MM.1S (cell line): ENCODE data around the gene TMEM81.

Experiments
- DNase-seq: peaks from one replicate; pipeline ENCODE4 v3.0.0-alpha.2; 2015
- H2AFZ ChIP-seq: fragments of 300-600 bp; sonication (generic); 2 replicates; pipeline ENCODE4 v1.6.0; 2016; ENCODE audit warnings: antibody characterized with exemption, low read length
- H3F3A ChIP-seq: fragments of 300-600 bp; sonication (generic); 2 replicates; pipeline ENCODE4 v1.6.1; 2016; ENCODE audit warnings: mild to moderate bottlenecking, antibody characterized with exemption, low read length, moderate library complexity, mixed read lengths; ENCODE audit not compliant: insufficient read depth
- H3K27ac ChIP-seq: fragments of 300-600 bp; sonication (generic); 2 replicates; pipeline ENCODE4 v1.5.1; 2016; ENCODE audit warnings: mild to moderate bottlenecking, low read length
- H3K27me3 ChIP-seq: fragments of 300-600 bp; sonication (generic); replicated peaks from 2 replicates; pipeline ENCODE4 v1.6.0; 2016; ENCODE audit warnings: low read length; ENCODE audit not compliant: insufficient read depth
- H3K36me3 ChIP-seq: fragments of 300-600 bp; sonication (generic); replicated peaks from 2 replicates; pipeline ENCODE4 v1.6.1; 2016; ENCODE audit warnings: mild to moderate bottlenecking, low read length, mixed read lengths; ENCODE audit not compliant: insufficient read depth
- H3K4me1 ChIP-seq: fragments of 300-600 bp; sonication (generic); 2 replicates; pipeline ENCODE4 v1.6.1; 2016; ENCODE audit warnings: low read length, mixed read lengths
- H3K4me2 ChIP-seq: fragments of 300-600 bp; sonication (generic); 2 replicates; pipeline ENCODE4 v1.6.0; 2016; ENCODE audit warnings: low read depth, low read length
- H3K4me3 ChIP-seq: fragments of 300-600 bp; sonication (generic); 2 replicates; pipeline ENCODE4 v1.5.1; 2016; ENCODE audit warnings: low read length, mixed read lengths
- H3K79me2 ChIP-seq: fragments of 300-600 bp; sonication (generic); 2 replicates; pipeline ENCODE4 v1.6.1; 2016; ENCODE audit warnings: mixed run types, low read length, mixed read lengths
- H3K9ac ChIP-seq: fragments of 300-600 bp; sonication (generic); 2 replicates; pipeline ENCODE4 v1.6.1; 2016; ENCODE audit warnings: low read length, mixed read lengths
- H3K9me2 ChIP-seq: fragments of 300-600 bp; sonication (generic); replicated peaks from 2 replicates; pipeline ENCODE4 v1.6.1; 2016; ENCODE audit warnings: mild to moderate bottlenecking, low read length, mixed read lengths; ENCODE audit not compliant: insufficient read depth
- H3K9me3 ChIP-seq: fragments of 300-600 bp; sonication (generic); replicated peaks from 2 replicates; pipeline ENCODE4 v1.6.1; 2016; ENCODE audit warnings: mild to moderate bottlenecking, low read length, mixed read lengths; ENCODE audit not compliant: insufficient read depth
- H4K20me1 ChIP-seq: fragments of 300-600 bp; sonication (generic); 2 replicates; pipeline ENCODE4 v1.6.1; 2016; ENCODE audit warnings: mild to moderate bottlenecking, low read length, moderate library complexity, mixed read lengths; ENCODE audit not compliant: insufficient read depth
- EZH2 ChIP-seq: fragments of 300-600 bp; sonication (generic); optimal IDR thresholded peaks from 2 replicates; pipeline ENCODE3; 2017; ENCODE audit warnings: low read depth, mild to moderate bottlenecking, antibody characterized with exemption, low read length, mixed read lengths
- EZH2phosphoT487 ChIP-seq: fragments of 300-600 bp; sonication (generic); IDR thresholded peaks from 2 replicates; pipeline ENCODE4 v1.6.1; 2018; ENCODE audit warnings: antibody characterized with exemption, low read length
- TF ChIP-seq, protein P1 (sequence below): fragments of 300-600 bp; sonication (generic); IDR thresholded peaks from 2 replicates; pipeline ENCODE4 v1.5.1; 2016; ENCODE audit warnings: antibody characterized with exemption, low read length, mixed read lengths

Gene TMEM81

DNA sequence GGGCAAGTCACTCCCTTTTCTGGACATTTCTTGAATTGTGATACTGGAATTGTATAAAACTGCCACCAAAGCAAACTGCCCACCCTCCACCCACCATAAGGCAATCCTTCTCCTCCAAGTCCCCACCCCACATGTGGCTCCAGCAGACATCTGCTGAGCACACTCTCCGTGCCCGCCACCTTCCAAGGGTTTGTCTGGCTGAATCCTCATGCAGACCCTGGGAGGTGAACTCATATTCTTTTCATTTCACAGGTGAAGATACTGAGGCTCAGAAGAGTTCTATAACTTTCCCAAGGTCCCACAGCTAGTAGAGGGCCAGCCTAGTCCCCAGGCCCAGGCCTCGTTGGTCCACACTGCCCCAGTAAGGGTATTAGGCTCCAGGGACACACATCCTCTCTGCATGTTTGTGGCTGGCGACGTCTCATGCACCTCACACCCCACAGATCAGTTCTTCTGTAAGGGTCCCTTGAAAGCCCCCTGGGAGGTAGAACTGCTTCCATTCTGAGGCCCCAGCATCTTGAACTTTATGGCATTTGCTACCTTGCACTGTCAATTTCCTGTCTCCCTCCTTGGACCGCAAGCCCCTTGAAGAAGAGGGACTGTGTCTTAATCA is 27.2 kb downstream of the TMEM81 start:
- DNase-seq = no peak
- peaks cover 48% of the 10 kb centered on the region for H3K27me3 ChIP-seq
- H3F3A ChIP-seq = no peaks in the 10 kb centered on the region

DNA sequence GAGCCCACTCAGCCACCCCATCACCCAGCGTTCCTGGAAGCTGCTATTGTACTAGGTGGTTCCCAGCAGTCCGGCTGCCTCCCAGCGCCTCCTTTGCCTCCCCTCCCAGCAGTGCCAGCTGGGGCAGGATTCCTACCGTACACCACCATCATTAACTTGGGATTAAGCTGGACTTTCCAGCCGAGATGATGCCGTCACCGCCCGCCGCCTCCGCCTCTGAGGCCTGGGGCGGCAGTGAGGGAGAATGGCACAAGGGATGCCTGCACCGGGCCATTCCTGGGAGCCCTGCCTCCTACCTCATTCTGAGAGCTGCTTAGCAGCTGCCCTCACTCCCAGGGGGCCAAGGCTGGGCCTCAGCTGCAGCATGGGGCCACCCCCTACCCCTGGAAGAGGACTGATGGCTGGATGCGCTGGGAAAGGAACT is 28.1 kb downstream of the TMEM81 start:
- H3K4me3 ChIP-seq = no peak overlapping the region
- no peaks in the 10 kb centered on the region for H3K9me2 ChIP-seq
- no peak overlapping the region for H3K27ac ChIP-seq
- no peak overlapping the region for H3K4me2 ChIP-seq
- TF ChIP-seq, protein P1, sequence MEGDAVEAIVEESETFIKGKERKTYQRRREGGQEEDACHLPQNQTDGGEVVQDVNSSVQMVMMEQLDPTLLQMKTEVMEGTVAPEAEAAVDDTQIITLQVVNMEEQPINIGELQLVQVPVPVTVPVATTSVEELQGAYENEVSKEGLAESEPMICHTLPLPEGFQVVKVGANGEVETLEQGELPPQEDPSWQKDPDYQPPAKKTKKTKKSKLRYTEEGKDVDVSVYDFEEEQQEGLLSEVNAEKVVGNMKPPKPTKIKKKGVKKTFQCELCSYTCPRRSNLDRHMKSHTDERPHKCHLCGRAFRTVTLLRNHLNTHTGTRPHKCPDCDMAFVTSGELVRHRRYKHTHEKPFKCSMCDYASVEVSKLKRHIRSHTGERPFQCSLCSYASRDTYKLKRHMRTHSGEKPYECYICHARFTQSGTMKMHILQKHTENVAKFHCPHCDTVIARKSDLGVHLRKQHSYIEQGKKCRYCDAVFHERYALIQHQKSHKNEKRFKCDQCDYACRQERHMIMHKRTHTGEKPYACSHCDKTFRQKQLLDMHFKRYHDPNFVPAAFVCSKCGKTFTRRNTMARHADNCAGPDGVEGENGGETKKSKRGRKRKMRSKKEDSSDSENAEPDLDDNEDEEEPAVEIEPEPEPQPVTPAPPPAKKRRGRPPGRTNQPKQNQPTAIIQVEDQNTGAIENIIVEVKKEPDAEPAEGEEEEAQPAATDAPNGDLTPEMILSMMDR = no peak
- TF ChIP-seq EZH2phosphoT487 = no peak
- TF ChIP-seq EZH2 = no peak
- no peak for DNase-seq
- no peaks in the 10 kb centered on the region for H3K9me3 ChIP-seq
- H3K9ac ChIP-seq = no peak overlapping the region
- no peaks in the 10 kb centered on the region for H3K36me3 ChIP-seq
- no peaks in the 10 kb centered on the region for H3K79me2 ChIP-seq
- H3K4me1 ChIP-seq = no peaks in the 10 kb centered on the region
- peaks cover 55% of the 10 kb centered on the region for H3K27me3 ChIP-seq
- H3F3A ChIP-seq = no peaks in the 10 kb centered on the region
- no peak overlapping the region for H2AFZ ChIP-seq
- H4K20me1 ChIP-seq = no peaks in the 10 kb centered on the region

More for the DNA sequence above, 27.2 kb downstream of the TMEM81 start:
- Histone ChIP-seq H2AFZ (no peak overlapping the region), H3K36me3 (no peaks in the 10 kb centered on the region), H3K79me2 (no peaks in the 10 kb centered on the region), H3K4me2 (no peak overlapping the region), H3K9me3 (no peaks in the 10 kb centered on the region), H3K4me3 (no peak overlapping the region), H4K20me1 (no peaks in the 10 kb centered on the region), H3K27ac (no peak overlapping the region), H3K9ac (no peak overlapping the region), H3K9me2 (no peaks in the 10 kb centered on the region), H3K4me1 (no peaks in the 10 kb centered on the region)
- TF ChIP-seq, protein P1 = no peak
- TF ChIP-seq EZH2phosphoT487 (no peak), EZH2 (no peak)

DNA sequence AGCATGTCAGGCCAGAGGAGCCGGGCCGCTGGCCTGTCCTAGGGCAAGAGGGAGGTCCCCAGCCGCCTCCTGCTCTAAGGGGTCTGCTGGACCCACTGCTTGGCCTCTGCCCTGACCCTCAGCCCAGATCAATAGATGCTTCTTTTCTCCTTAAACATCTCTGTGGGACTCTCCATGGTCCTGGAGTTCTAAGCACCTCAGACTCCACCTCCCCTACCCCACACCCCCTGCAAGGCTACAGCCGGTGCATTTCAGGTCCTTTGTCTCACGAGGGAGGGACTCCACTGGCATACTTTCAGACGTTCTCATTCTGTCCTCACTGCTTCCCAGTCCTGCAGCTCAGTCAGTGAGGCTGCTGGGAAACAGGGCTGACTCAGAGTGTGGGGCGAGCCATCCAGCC is 30.2 kb downstream of the TMEM81 start:
- no peaks in the 10 kb centered on the region for H3K9me2 ChIP-seq
- H3K27me3 ChIP-seq = peaks cover 67% of the 10 kb centered on the region
- no peak overlapping the region for H3K9ac ChIP-seq
- no peak overlapping the region for H3K4me2 ChIP-seq
- no peak overlapping the region for H2AFZ ChIP-seq
- no peaks in the 10 kb centered on the region for H3K36me3 ChIP-seq
- H3K4me1 ChIP-seq = no peaks in the 10 kb centered on the region
- H3K27ac ChIP-seq = no peak overlapping the region
- H3K9me3 ChIP-seq = no peaks in the 10 kb centered on the region
- no peak for DNase-seq
- H4K20me1 ChIP-seq = no peaks in the 10 kb centered on the region
- TF ChIP-seq, protein P1 = no peak
- no peak for TF ChIP-seq EZH2phosphoT487
- TF ChIP-seq EZH2 = no peak
- no peaks in the 10 kb centered on the region for H3F3A ChIP-seq
- H3K79me2 ChIP-seq = no peaks in the 10 kb centered on the region
- no peak overlapping the region for H3K4me3 ChIP-seq
